NCI-H2196 (cell line): ENCODE results near the gene PHTF2.
"Not testable (repeated sequence)": the region's sequence is repeated elsewhere in the genome, so short reads cannot be mapped to it uniquely, and the experiment has no call there.

Source experiments
- DNase-seq: peaks from one replicate; lab custom pipeline; 2025; ENCODE audit not compliant: unreplicated experiment; lab: John Stamatoyannopoulos, UW

PHTF2 gene

GRCh38 chr7:77798394-77799077 is at the start of gene PHTF2, which contains the start of gene TMEM60:
Gene PHTF2, plus strand, starts transcription at chr7:77798773.
Gene TMEM60, minus strand, starts transcription at chr7:77798434. Its CDS starts 4,061 bp downstream, at chr7:77794373.
- DNase-seq, result peak; percentile 100

- no peak for DNase-seq
These were observed 46.6 kb upstream of the PHTF2 start for GRCh38 chr7:77752016-77752415.

GRCh38 chr7:77753173-77753572 is 45.4 kb upstream of the PHTF2 start:
- DNase-seq, result peak; percentile 17

GRCh38 chr7:77757589-77757988 is 41.0 kb upstream of the PHTF2 start:
- DNase-seq, result no peak

GRCh38 chr7:77759294-77759889 is 39.2 kb upstream of the PHTF2 start:
- DNase-seq, result peak; percentile 67

- DNase-seq, result no peak
These were observed 37.6 kb upstream of the PHTF2 start for GRCh38 chr7:77760809-77761453.

GRCh38 chr7:77765481-77765880 is 33.1 kb upstream of the PHTF2 start:
- DNase-seq, result no peak

GRCh38 chr7:77765906-77766800 is 32.4 kb upstream of the PHTF2 start:
- no peak for DNase-seq

- DNase-seq, result no peak
These were observed 31.6 kb upstream of the PHTF2 start for GRCh38 chr7:77766801-77767605.

- DNase-seq, result no peak
These were observed 28.3 kb upstream of the PHTF2 start for GRCh38 chr7:77770316-77770715.

GRCh38 chr7:77771901-77772300 is 26.7 kb upstream of the PHTF2 start:
- no peak for DNase-seq

GRCh38 chr7:77778535-77778934 is 20.0 kb upstream of the PHTF2 start:
- no peak for DNase-seq

- DNase-seq, result no peak
These were observed 16.2 kb upstream of the PHTF2 start for GRCh38 chr7:77782383-77782782.

- no peak for DNase-seq
These were observed 15.5 kb upstream of the PHTF2 start for GRCh38 chr7:77783111-77783510.

GRCh38 chr7:77783545-77783944 is 15.0 kb upstream of the PHTF2 start:
- DNase-seq, result no peak

GRCh38 chr7:77784426-77784825 is 14.1 kb upstream of the PHTF2 start:
- not testable (repeated sequence) for DNase-seq

- DNase-seq, result no peak
These were observed 12.6 kb upstream of the PHTF2 start for GRCh38 chr7:77786018-77786417.

- DNase-seq, result no peak
These were observed 11.8 kb upstream of the PHTF2 start for GRCh38 chr7:77786741-77787140.

- DNase-seq, result no peak
These were observed 10.2 kb upstream of the PHTF2 start for GRCh38 chr7:77788327-77788902.

- DNase-seq, result peak; percentile 62
These were observed 7.2 kb upstream of the PHTF2 start for GRCh38 chr7:77791336-77791735.
